OCI-LY1 (cell line): ENCODE results near the gene MCOLN1.

ENCODE experiments used
- H2AFZ ChIP-seq: fragments of 200-600 bp; sonication (generic), shearing (Covaris generic); 2 replicates; pipeline ENCODE4 v1.6.0; 2014; ENCODE audit warnings: antibody characterized with exemption, mild to moderate bottlenecking, low read length
- H3F3A ChIP-seq: fragments of 200-600 bp; sonication (generic), shearing (Covaris generic); 2 replicates; pipeline ENCODE4 v1.6.0; 2014; ENCODE audit warnings: mild to moderate bottlenecking, antibody characterized with exemption, low read length, moderate library complexity; ENCODE audit not compliant: insufficient read depth
- H3K27ac ChIP-seq: fragments of 200-600 bp; sonication (generic); 2 replicates; pipeline ENCODE4 v1.5.1; 2014; ENCODE audit warnings: low read length, mixed run types, mild to moderate bottlenecking, low read depth; ENCODE audit not compliant: poor library complexity, severe bottlenecking
- H3K27me3 ChIP-seq: fragments of 200-600 bp; sonication (generic); 2 replicates; pipeline ENCODE4 v1.6.0; 2014; ENCODE audit warnings: antibody characterized with exemption, mild to moderate bottlenecking, low read length, moderate library complexity; ENCODE audit not compliant: insufficient read depth
- H3K36me3 ChIP-seq: fragments of 200-600 bp; sonication (generic); 2 replicates; pipeline ENCODE4 v1.6.1; 2014; ENCODE audit warnings: mild to moderate bottlenecking, antibody characterized with exemption, low read length, moderate library complexity, mixed read lengths; ENCODE audit not compliant: insufficient read depth
- H3K4me1 ChIP-seq: fragments of 200-600 bp; sonication (generic); 2 replicates; pipeline ENCODE4 v1.5.1; 2014; ENCODE audit warnings: mild to moderate bottlenecking, low read length, moderate library complexity; ENCODE audit not compliant: insufficient read depth, severe bottlenecking
- H3K4me2 ChIP-seq: fragments of 200-600 bp; sonication (generic), shearing (Covaris generic); 2 replicates; pipeline ENCODE4 v1.6.1; 2014; ENCODE audit warnings: low read length
- H3K4me3 ChIP-seq: fragments of 200-600 bp; sonication (generic); 2 replicates; pipeline ENCODE4 v1.5.1; 2014; ENCODE audit warnings: low read length, low read depth, mild to moderate bottlenecking, mixed read lengths; ENCODE audit not compliant: poor library complexity, severe bottlenecking
- H3K79me2 ChIP-seq: fragments of 200-600 bp; shearing (Covaris generic); 2 replicates; pipeline ENCODE4 v1.6.1; 2016; ENCODE audit warnings: mixed run types, low read length, mixed read lengths; ENCODE audit not compliant: insufficient read depth
- H3K9ac ChIP-seq: fragments of 200-600 bp; sonication (generic), shearing (Covaris generic); 2 replicates; pipeline ENCODE4 v1.6.1; 2014; ENCODE audit warnings: mild to moderate bottlenecking, low read length, mixed read lengths
- H3K9me2 ChIP-seq: fragments of 200-600 bp; sonication (generic), shearing (Covaris generic); 2 replicates; pipeline ENCODE4 v1.6.1; 2014; ENCODE audit warnings: low read depth, mild to moderate bottlenecking, low read length, mixed read lengths
- H3K9me3 ChIP-seq: fragments of 200-600 bp; shearing (Covaris generic); 2 replicates; pipeline ENCODE4 v1.6.1; 2014; ENCODE audit warnings: low read length, mixed read lengths
- H4K20me1 ChIP-seq: fragments of 200-600 bp; sonication (generic), shearing (Covaris generic); 2 replicates; pipeline ENCODE4 v1.6.0; 2016; ENCODE audit warnings: mild to moderate bottlenecking, low read length; ENCODE audit not compliant: insufficient read depth
- CTCF ChIP-seq: fragments of 200-600 bp; sonication (generic), shearing (Covaris generic); IDR thresholded peaks from 2 replicates; pipeline ENCODE4 v1.5.1; 2017; ENCODE audit warnings: mild to moderate bottlenecking, antibody characterized with exemption, low read length, moderate library complexity, mixed read lengths
- EZH2 ChIP-seq: fragments of 200-600 bp; sonication (generic), shearing (Covaris generic); IDR thresholded peaks from 2 replicates; pipeline ENCODE4 v1.8.0; 2017; ENCODE audit warnings: borderline replicate concordance, mixed run types, mild to moderate bottlenecking, antibody characterized with exemption, low read length, moderate library complexity, mixed read lengths

The MCOLN1 gene

DNA sequence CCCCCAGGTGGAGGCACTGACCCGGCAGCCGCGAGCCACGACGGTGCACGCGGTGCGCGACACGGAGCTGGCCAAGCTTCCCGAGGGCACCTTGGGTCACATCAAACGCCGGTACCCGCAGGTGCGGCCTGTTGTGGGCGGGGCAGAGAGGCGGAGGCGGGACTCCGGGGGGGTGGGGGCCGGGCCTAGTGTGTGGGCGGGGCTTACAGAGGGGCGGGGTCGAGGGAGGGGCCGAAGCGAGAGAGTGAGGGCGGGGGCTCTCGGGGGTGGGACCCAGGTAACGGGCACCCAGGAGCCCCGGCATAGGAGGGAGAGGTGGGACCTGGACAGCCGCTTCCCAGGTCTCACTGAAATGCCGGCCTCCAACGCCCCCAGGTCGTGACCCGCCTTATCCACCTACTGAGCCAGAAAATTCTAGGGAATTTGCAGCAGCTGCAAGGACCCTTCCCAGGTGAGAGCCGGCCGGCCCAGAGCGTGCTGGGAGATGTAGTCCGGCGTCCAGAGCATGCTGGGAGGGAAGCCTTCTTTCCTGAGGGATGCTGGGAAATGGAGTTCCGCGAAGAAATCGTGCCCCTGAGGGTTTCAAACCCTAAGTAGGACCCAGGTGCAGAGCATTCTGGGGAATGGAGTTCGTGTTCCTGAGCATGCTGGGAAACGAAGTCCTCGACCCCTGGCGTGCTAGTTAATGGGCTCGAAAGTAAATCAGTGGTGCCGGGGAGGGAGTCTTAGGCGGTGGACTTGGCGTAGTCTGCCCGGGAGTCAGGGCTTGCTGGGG lies 28.8 kb downstream of the MCOLN1 start:
- Histone ChIP-seq H3K27me3 (no peaks in the 10 kb centered on the region), H3K9ac (no peak overlapping the region), H3K9me3 (no peaks in the 10 kb centered on the region), H3K4me2 (no peak overlapping the region), H4K20me1 (no peaks in the 10 kb centered on the region), H3K79me2 (no peaks in the 10 kb centered on the region), H3F3A (no peaks in the 10 kb centered on the region), H3K9me2 (no peaks in the 10 kb centered on the region), H2AFZ (no peak overlapping the region), H3K4me1 (no peaks in the 10 kb centered on the region), H3K36me3 (peaks cover 36% of the 10 kb centered on the region), H3K27ac (no peak overlapping the region), H3K4me3 (no peak overlapping the region)
- TF ChIP-seq EZH2 (no peak), CTCF (no peak)

GRCh38 chr19:7552781-7553180 lies 30.4 kb downstream of the MCOLN1 start:
- Histone ChIP-seq H2AFZ (no peak overlapping the region), H3K9me3 (no peaks in the 10 kb centered on the region), H3K9me2 (no peaks in the 10 kb centered on the region), H4K20me1 (no peaks in the 10 kb centered on the region), H3K27me3 (no peaks in the 10 kb centered on the region), H3K27ac (no peak overlapping the region), H3K9ac (no peak overlapping the region), H3K79me2 (no peaks in the 10 kb centered on the region), H3K36me3 (peaks cover 49% of the 10 kb centered on the region), H3K4me3 (no peak overlapping the region), H3F3A (no peaks in the 10 kb centered on the region), H3K4me2 (no peak overlapping the region), H3K4me1 (no peaks in the 10 kb centered on the region)
- TF ChIP-seq CTCF = no peak
- no peak for TF ChIP-seq EZH2

GRCh38 chr19:7554565-7554964 lies 32.1 kb downstream of the MCOLN1 start:
- no peaks in the 10 kb centered on the region for H3K4me1 ChIP-seq
- no peaks in the 10 kb centered on the region for H3K9me3 ChIP-seq
- H3K27ac ChIP-seq = no peak overlapping the region
- H3K9me2 ChIP-seq = no peaks in the 10 kb centered on the region
- no peak overlapping the region for H3K4me3 ChIP-seq
- H3K4me2 ChIP-seq = no peak overlapping the region
- H3K79me2 ChIP-seq = no peaks in the 10 kb centered on the region
- no peak for TF ChIP-seq EZH2
- TF ChIP-seq CTCF = no peak
- no peak overlapping the region for H2AFZ ChIP-seq
- no peaks in the 10 kb centered on the region for H3K27me3 ChIP-seq
- H3K36me3 ChIP-seq = peaks cover 61% of the 10 kb centered on the region
- H4K20me1 ChIP-seq = no peaks in the 10 kb centered on the region
- H3K9ac ChIP-seq = no peak overlapping the region
- H3F3A ChIP-seq = no peaks in the 10 kb centered on the region
